GM23338 (cell line): ENCODE results near the gene CLUH.
A peak's percentile ranks its signal among the peaks of the same experiment; 100 is the strongest.

Source experiments
- CREB1 ChIP-seq: fragments of 250-450 bp; sonication (Bioruptor Pico); IDR thresholded peaks from 2 replicates; pipeline ENCODE4 v1.5.0; 2020; ENCODE audit warnings: low read depth, mild to moderate bottlenecking, moderate library complexity
- EZH2 ChIP-seq: fragments of 200-600 bp; sonication (generic); IDR thresholded peaks from one replicate; pipeline ENCODE4 v1.8.0; 2017; ENCODE audit warnings: antibody characterized with exemption, mild to moderate bottlenecking, low read depth; ENCODE audit not compliant: unreplicated experiment
- EZH2phosphoT487 ChIP-seq: fragments of 200-600 bp; sonication (generic); IDR thresholded peaks from one replicate; pipeline ENCODE4 v1.8.1; 2018; ENCODE audit warnings: antibody characterized with exemption; ENCODE audit not compliant: unreplicated experiment
- JUNB ChIP-seq: IDR thresholded peaks from one replicate; pipeline ENCODE4 v1.6.1; 2016; ENCODE audit warnings: antibody characterized with exemption; ENCODE audit not compliant: unreplicated experiment
- NANOG ChIP-seq: IDR thresholded peaks from 2 replicates; pipeline ENCODE4 v1.6.1; 2016; ENCODE audit warnings: antibody characterized with exemption, borderline replicate concordance
- POLR2AphosphoS5 ChIP-seq: IDR thresholded peaks from 2 replicates; pipeline ENCODE4 v1.6.1; 2016; ENCODE audit warnings: antibody characterized with exemption, low read depth
- STAT1 ChIP-seq: IDR thresholded peaks from one replicate; pipeline ENCODE4 v1.6.1; 2016; ENCODE audit warnings: antibody characterized with exemption; ENCODE audit not compliant: unreplicated experiment
- ZNF114 ChIP-seq: fragments of 250-450 bp; sonication (Bioruptor Pico); IDR thresholded peaks from 2 replicates; pipeline ENCODE4 v1.5.0; 2020; ENCODE audit warnings: mild to moderate bottlenecking, moderate library complexity
- TF ChIP-seq, protein P1 (sequence below), 2 experiments: fragments of 200-600 bp in 1 of 2; sonication (generic) in 1 of 2; conservative IDR thresholded peaks; 2 replicates each; pipeline versions ENCODE4 v1.5.1 to v1.6.1; 2016 to 2017; ENCODE audit warnings: antibody characterized with exemption in 2 of 2, low read depth in 2 of 2, mild to moderate bottlenecking in 2 of 2, moderate library complexity in 1 of 2
- TF ChIP-seq, protein P2 (sequence below): IDR thresholded peaks from one replicate; pipeline ENCODE4 v1.6.1; 2018; ENCODE audit warnings: antibody characterized with exemption; ENCODE audit not compliant: unreplicated experiment
- TF ChIP-seq, protein P3 (sequence below): IDR thresholded peaks from 2 replicates; pipeline ENCODE4 v1.6.1; 2016; ENCODE audit warnings: antibody characterized with exemption

DNA sequence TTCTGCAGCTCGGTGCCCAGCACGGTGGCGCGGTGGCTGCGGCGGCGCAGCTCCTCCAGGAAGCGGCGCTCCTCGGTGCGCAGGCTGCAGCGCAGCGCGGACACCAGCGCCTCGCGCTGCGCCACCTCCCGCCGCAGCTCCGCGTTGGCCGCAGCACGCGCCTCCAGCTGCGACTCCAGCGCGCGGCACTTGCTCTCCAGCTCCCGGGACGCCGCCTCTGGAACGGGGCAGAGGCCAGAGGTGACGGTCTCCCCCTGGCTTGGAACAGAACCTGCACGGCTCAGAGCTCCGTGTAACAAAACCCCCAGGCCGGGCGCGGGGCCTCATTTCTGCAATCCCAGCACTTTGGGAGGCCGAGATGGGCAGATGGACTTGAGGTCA is 13.2 kb upstream of the CLUH start:
- TF ChIP-seq, protein P1, sequence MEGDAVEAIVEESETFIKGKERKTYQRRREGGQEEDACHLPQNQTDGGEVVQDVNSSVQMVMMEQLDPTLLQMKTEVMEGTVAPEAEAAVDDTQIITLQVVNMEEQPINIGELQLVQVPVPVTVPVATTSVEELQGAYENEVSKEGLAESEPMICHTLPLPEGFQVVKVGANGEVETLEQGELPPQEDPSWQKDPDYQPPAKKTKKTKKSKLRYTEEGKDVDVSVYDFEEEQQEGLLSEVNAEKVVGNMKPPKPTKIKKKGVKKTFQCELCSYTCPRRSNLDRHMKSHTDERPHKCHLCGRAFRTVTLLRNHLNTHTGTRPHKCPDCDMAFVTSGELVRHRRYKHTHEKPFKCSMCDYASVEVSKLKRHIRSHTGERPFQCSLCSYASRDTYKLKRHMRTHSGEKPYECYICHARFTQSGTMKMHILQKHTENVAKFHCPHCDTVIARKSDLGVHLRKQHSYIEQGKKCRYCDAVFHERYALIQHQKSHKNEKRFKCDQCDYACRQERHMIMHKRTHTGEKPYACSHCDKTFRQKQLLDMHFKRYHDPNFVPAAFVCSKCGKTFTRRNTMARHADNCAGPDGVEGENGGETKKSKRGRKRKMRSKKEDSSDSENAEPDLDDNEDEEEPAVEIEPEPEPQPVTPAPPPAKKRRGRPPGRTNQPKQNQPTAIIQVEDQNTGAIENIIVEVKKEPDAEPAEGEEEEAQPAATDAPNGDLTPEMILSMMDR (conservative IDR thresholded peaks at IDR 0.05; ENCODE audit: low read depth in 2 of 2): peak in 1 of 2 experiments; percentile 51; a peak in 2 of 4 replicates
- TF ChIP-seq EZH2: no peak
- TF ChIP-seq CREB1 (CRISPR knock-in tag): peak; percentile 41; the same call in 1 of the 2 replicates
- no peak for TF ChIP-seq EZH2phosphoT487
- peak; percentile 23; the same call in 1 of the 2 replicates for TF ChIP-seq POLR2AphosphoS5
- TF ChIP-seq, protein P2, sequence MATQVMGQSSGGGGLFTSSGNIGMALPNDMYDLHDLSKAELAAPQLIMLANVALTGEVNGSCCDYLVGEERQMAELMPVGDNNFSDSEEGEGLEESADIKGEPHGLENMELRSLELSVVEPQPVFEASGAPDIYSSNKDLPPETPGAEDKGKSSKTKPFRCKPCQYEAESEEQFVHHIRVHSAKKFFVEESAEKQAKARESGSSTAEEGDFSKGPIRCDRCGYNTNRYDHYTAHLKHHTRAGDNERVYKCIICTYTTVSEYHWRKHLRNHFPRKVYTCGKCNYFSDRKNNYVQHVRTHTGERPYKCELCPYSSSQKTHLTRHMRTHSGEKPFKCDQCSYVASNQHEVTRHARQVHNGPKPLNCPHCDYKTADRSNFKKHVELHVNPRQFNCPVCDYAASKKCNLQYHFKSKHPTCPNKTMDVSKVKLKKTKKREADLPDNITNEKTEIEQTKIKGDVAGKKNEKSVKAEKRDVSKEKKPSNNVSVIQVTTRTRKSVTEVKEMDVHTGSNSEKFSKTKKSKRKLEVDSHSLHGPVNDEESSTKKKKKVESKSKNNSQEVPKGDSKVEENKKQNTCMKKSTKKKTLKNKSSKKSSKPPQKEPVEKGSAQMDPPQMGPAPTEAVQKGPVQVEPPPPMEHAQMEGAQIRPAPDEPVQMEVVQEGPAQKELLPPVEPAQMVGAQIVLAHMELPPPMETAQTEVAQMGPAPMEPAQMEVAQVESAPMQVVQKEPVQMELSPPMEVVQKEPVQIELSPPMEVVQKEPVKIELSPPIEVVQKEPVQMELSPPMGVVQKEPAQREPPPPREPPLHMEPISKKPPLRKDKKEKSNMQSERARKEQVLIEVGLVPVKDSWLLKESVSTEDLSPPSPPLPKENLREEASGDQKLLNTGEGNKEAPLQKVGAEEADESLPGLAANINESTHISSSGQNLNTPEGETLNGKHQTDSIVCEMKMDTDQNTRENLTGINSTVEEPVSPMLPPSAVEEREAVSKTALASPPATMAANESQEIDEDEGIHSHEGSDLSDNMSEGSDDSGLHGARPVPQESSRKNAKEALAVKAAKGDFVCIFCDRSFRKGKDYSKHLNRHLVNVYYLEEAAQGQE: no peak
- TF ChIP-seq STAT1: no peak
- TF ChIP-seq NANOG: no peak
- TF ChIP-seq ZNF114: no peak
- TF ChIP-seq JUNB: no peak
- TF ChIP-seq, protein P3, sequence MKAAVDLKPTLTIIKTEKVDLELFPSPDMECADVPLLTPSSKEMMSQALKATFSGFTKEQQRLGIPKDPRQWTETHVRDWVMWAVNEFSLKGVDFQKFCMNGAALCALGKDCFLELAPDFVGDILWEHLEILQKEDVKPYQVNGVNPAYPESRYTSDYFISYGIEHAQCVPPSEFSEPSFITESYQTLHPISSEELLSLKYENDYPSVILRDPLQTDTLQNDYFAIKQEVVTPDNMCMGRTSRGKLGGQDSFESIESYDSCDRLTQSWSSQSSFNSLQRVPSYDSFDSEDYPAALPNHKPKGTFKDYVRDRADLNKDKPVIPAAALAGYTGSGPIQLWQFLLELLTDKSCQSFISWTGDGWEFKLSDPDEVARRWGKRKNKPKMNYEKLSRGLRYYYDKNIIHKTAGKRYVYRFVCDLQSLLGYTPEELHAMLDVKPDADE: no peak
